Naive B cell (primary cell): ENCODE results near the gene GAGE10. TPM values are rescaled to one million over a fixed set of nuclear protein-coding genes. Genes with fewer than 3 reads are reported as not detected.
"Not testable (repeated sequence)": the region's sequence is repeated elsewhere in the genome, so short reads cannot be mapped to it uniquely, and the experiment has no call there.

Source experiments
- ATAC-seq, 2 donors: fragments of 150-1000 bp; cut with Tn5 transposase; 2 replicates each; pipeline ENCODE4 v1.10.0; 2021; ENCODE audit warnings: low read depth in 2 of 2, mild to moderate bottlenecking in 2 of 2, moderate library complexity in 2 of 2
- DNase-seq: peaks from one replicate; pipeline ENCODE4 v3.0.0; 2022
- H3K27ac Mint-ChIP-seq, 6 donors: one replicate each; pipeline ENCODE4 v1.8.0; 2020 to 2022; ENCODE audit warnings: mild to moderate bottlenecking in 6 of 6, mixed read lengths in 6 of 6, moderate library complexity in 5 of 6, inconsistent platforms in 2 of 6
- H3K27me3 Mint-ChIP-seq, 3 donors: one replicate each; pipeline ENCODE4 v1.8.0; 2021 to 2022; ENCODE audit warnings: mixed read lengths in 3 of 3, mild to moderate bottlenecking in 1 of 3
- H3K36me3 Mint-ChIP-seq, 2 donors: one replicate each; pipeline ENCODE4 v1.8.0; 2020 to 2022; ENCODE audit warnings: mixed read lengths in 2 of 2, inconsistent platforms in 1 of 2, mild to moderate bottlenecking in 1 of 2
- H3K4me1 Mint-ChIP-seq, 3 donors: one replicate each; pipeline ENCODE4 v1.8.0; 2020 to 2022; ENCODE audit warnings: mixed read lengths in 3 of 3, inconsistent platforms in 1 of 3, mild to moderate bottlenecking in 1 of 3, moderate library complexity in 1 of 3
- H3K4me3 Mint-ChIP-seq, 8 donors: one replicate each; pipeline ENCODE4 v1.8.0; 2020 to 2022; ENCODE audit warnings: mild to moderate bottlenecking in 8 of 8, mixed read lengths in 8 of 8, moderate library complexity in 8 of 8, inconsistent platforms in 2 of 8
- H3K9me3 Mint-ChIP-seq, 7 donors: one replicate each; pipeline ENCODE4 v1.8.0; 2020 to 2022; ENCODE audit warnings: mixed read lengths in 7 of 7, mild to moderate bottlenecking in 5 of 7, inconsistent platforms in 2 of 7, moderate library complexity in 1 of 7
- polyA plus RNA-seq, 6 donors: library from polyadenylated mRNA; unstranded; fragments of 300-500 nt; fragmentation: Illumina TruSeq; gene quantifications; one replicate each; pipeline ENCODE4 v1.2.3, GENCODE V29; 2021; ENCODE audit warnings: low read depth in 6 of 6

The GAGE10 gene
- polyA plus RNA-seq, 6 donors from 2014 or later = not detected

GRCh38 chrX:49284212-49284611 is 19.2 kb upstream of the GAGE10 start:
- Mint-ChIP-seq H3K9me3 (peaks cover 0 to 1% (median 0%) of the 10 kb centered on the region in 7 donors), H3K4me3 (no peak overlapping the region), H3K36me3 (no peaks in the 10 kb centered on the region), H3K27me3 (peaks cover 0 to 12% (median 0%) of the 10 kb centered on the region in 3 donors), H3K27ac (peak overlapping the region in 1 of 6 donors; percentile 37), H3K4me1 (peaks cover 0 to 11% (median 0%) of the 10 kb centered on the region in 3 donors)
- ATAC-seq = no peak
- no peak for DNase-seq

- peak overlapping the region in 1 of 6 donors; percentile 61 for H3K27ac Mint-ChIP-seq
- no peak for ATAC-seq
- H3K4me1 Mint-ChIP-seq = peaks cover 0 to 13% (median 0%) of the 10 kb centered on the region in 3 donors
- DNase-seq = no peak
- H3K27me3 Mint-ChIP-seq = peaks cover 0 to 15% (median 0%) of the 10 kb centered on the region in 3 donors
- H3K9me3 Mint-ChIP-seq = no peaks in the 10 kb centered on the region
- H3K4me3 Mint-ChIP-seq = no peak overlapping the region
- H3K36me3 Mint-ChIP-seq = no peaks in the 10 kb centered on the region
Observed at GRCh38 chrX:49286136-49286535, 17.3 kb upstream of the GAGE10 start.

GRCh38 chrX:49286581-49286980 is 16.9 kb upstream of the GAGE10 start:
- no peak for ATAC-seq
- peaks cover 0 to 15% (median 0%) of the 10 kb centered on the region in 3 donors for H3K27me3 Mint-ChIP-seq
- no peak overlapping the region for H3K4me3 Mint-ChIP-seq
- DNase-seq = no peak
- no peaks in the 10 kb centered on the region for H3K36me3 Mint-ChIP-seq
- peak overlapping the region in 1 of 6 donors; percentile 61 for H3K27ac Mint-ChIP-seq
- peaks cover under 1 to 13% (median under 1%) of the 10 kb centered on the region in 3 donors for H3K4me1 Mint-ChIP-seq
- H3K9me3 Mint-ChIP-seq = no peaks in the 10 kb centered on the region

- H3K4me3 Mint-ChIP-seq = no peak overlapping the region
- DNase-seq (no peak), ATAC-seq (no peak)
- H3K4me1 Mint-ChIP-seq = peaks cover 7 to 13% (median 8%) of the 10 kb centered on the region in 3 donors
- H3K27me3 Mint-ChIP-seq = peaks cover 0 to 6% (median 0%) of the 10 kb centered on the region in 3 donors
- H3K27ac Mint-ChIP-seq = no peak overlapping the region
- no peaks in the 10 kb centered on the region for H3K36me3 Mint-ChIP-seq
- no peaks in the 10 kb centered on the region for H3K9me3 Mint-ChIP-seq
Observed at GRCh38 chrX:49287665-49288064, 15.8 kb upstream of the GAGE10 start.

- H3K27me3 Mint-ChIP-seq = peaks cover 0 to 5% (median 0%) of the 10 kb centered on the region in 3 donors
- no peak for DNase-seq
- H3K36me3 Mint-ChIP-seq = no peaks in the 10 kb centered on the region
- H3K4me1 Mint-ChIP-seq = peaks cover 7 to 9% (median 8%) of the 10 kb centered on the region in 3 donors
- H3K27ac Mint-ChIP-seq = no peak overlapping the region
- ATAC-seq = no peak
- no peak overlapping the region for H3K4me3 Mint-ChIP-seq
- H3K9me3 Mint-ChIP-seq = no peaks in the 10 kb centered on the region
Observed at GRCh38 chrX:49290215-49290614, 13.2 kb upstream of the GAGE10 start.

GRCh38 chrX:49291615-49292337 is 11.7 kb upstream of the GAGE10 start:
- Mint-ChIP-seq H3K36me3 (no peaks in the 10 kb centered on the region), H3K27ac (peak overlapping the region in 1 of 6 donors; percentile 84), H3K27me3 (peaks cover 0 to 5% (median 0%) of the 10 kb centered on the region in 3 donors), H3K9me3 (no peaks in the 10 kb centered on the region), H3K4me3 (no peak overlapping the region), H3K4me1 (peaks cover 7 to 9% (median 8%) of the 10 kb centered on the region in 3 donors)
- ATAC-seq = peak; percentile 54 to 61
- DNase-seq = peak; percentile 35

GRCh38 chrX:49292400-49293362 is 10.8 kb upstream of the GAGE10 start:
- Mint-ChIP-seq H3K27ac (no peak overlapping the region), H3K9me3 (no peaks in the 10 kb centered on the region), H3K4me3 (no peak overlapping the region), H3K4me1 (peaks cover 7 to 10% (median 8%) of the 10 kb centered on the region in 3 donors), H3K27me3 (peaks cover 0 to 7% (median 0%) of the 10 kb centered on the region in 3 donors), H3K36me3 (no peaks in the 10 kb centered on the region)
- DNase-seq = no peak
- ATAC-seq = no peak

- H3K27me3 Mint-ChIP-seq = peaks cover 0 to 20% (median 0%) of the 10 kb centered on the region in 3 donors
- not testable (repeated sequence) for DNase-seq, H3K27ac Mint-ChIP-seq, H3K9me3 Mint-ChIP-seq, ATAC-seq, H3K4me1 Mint-ChIP-seq, H3K36me3 Mint-ChIP-seq, H3K4me3 Mint-ChIP-seq
Observed at GRCh38 chrX:49299293-49299692, 4.2 kb upstream of the GAGE10 start.

- peaks cover 0 to 3% (median 0%) of the 10 kb centered on the region in 3 donors for H3K4me1 Mint-ChIP-seq
- no peaks in the 10 kb centered on the region for H3K36me3 Mint-ChIP-seq
- DNase-seq (no peak), ATAC-seq (no peak)
- no peak overlapping the region for H3K4me3 Mint-ChIP-seq
- no peaks in the 10 kb centered on the region for H3K9me3 Mint-ChIP-seq
- peaks cover 0 to 20% (median 0%) of the 10 kb centered on the region in 3 donors for H3K27me3 Mint-ChIP-seq
- H3K27ac Mint-ChIP-seq = no peak overlapping the region
Observed at GRCh38 chrX:49300703-49301102, 2.7 kb upstream of the GAGE10 start.

- not testable (repeated sequence) for H3K27ac Mint-ChIP-seq, ATAC-seq, DNase-seq, H3K36me3 Mint-ChIP-seq, H3K9me3 Mint-ChIP-seq
- Mint-ChIP-seq H3K27me3 (peaks cover 0 to 13% (median 0%) of the 10 kb centered on the region in 3 donors), H3K4me1 (peaks cover 20 to 21% (median 21%) of the 10 kb centered on the region in 3 donors), H3K4me3 (peak overlapping the region in 2 of 8 donors; percentile 1 to 37)
Observed at GRCh38 chrX:49307775-49308174, 4.3 kb downstream of the GAGE10 start.

- Mint-ChIP-seq H3K4me1 (peaks cover 20 to 21% (median 21%) of the 10 kb centered on the region in 3 donors), H3K27ac (peak overlapping the region; percentile 77 to 93 (median 91)), H3K9me3 (peaks cover 0 to 4% (median 2%) of the 10 kb centered on the region in 7 donors), H3K36me3 (peaks cover 0 to 6% of the 10 kb centered on the region in 2 donors), H3K4me3 (peak overlapping the region; percentile 71 to 91 (median 86)), H3K27me3 (peaks cover 0 to 5% (median 0%) of the 10 kb centered on the region in 3 donors)
- ATAC-seq (peak; percentile 42 to 52), DNase-seq (peak; percentile 12)
Observed at GRCh38 chrX:49308604-49309269, 5.3 kb downstream of the GAGE10 start.

GRCh38 chrX:49309401-49309981 is 6.0 kb downstream of the GAGE10 start:
- Mint-ChIP-seq H3K4me3 (peak overlapping the region; percentile 71 to 91 (median 86)), H3K27me3 (no peaks in the 10 kb centered on the region), H3K27ac (peak overlapping the region; percentile 77 to 93 (median 91)), H3K9me3 (peaks cover 0 to 4% (median 2%) of the 10 kb centered on the region in 7 donors), H3K4me1 (peaks cover 20 to 21% (median 21%) of the 10 kb centered on the region in 3 donors), H3K36me3 (peaks cover 0 to 6% of the 10 kb centered on the region in 2 donors)
- peak; percentile 12 for DNase-seq
- peak; percentile 52 to 63 for ATAC-seq
